ENCODE data around the gene TTC9.

TTC9 gene

DNA sequence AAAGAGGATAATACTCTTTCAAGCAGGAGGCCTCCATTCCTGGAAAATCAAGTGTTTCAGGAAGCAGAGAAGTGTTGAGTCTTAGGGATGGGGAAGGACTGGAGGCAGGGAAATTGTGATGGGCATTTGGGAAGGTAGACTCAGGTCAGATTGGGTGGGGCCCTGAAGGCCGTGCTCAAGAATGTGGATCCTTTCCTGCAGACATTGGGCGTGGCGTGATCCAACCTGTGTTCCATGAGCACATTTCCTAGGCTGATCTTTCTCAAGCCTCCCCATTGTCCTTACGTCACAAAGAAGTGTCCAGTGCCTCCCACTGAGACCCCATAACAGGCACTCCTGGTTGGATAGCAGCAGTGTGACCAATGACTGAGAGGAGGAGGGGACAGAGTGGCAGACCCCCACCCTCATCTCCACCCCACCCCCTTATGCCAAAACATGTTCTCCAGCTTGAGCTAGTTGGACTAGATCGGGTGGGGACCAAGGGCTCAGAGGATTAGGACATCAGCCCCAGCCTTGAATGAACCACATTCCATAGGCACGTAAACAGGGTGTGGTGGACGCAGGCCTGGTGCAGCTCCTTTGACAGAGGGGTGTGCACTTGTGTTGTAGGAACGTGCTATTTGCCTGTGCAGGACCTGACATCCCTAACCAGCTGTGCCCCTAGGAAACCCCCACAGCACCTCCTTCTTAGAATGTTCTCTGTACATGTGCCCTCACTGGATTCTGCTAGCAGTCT lies 76.8 kb downstream of the TTC9 start:
- no peak for DNase-seq

DNA sequence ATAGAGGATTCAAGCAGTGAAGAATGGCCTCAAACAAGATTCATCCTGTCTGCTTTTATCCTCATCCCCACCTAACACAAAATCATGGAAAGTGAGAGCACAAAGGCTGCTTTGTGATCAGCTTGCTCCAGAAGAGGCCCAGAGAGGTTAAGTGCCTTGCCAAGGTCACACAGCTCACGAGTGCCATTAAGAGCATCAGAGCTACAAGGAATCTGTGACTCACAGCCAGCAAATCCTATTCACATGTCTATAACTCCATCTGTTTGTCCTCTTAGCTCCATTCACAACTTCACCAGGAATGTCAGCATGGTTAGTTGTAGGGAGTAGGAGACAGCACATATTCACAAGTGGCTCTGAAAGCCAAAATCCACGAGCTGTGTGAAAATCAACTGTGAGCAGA lies 79.8 kb downstream of the TTC9 start:
- DNase-seq: no peak

DNA sequence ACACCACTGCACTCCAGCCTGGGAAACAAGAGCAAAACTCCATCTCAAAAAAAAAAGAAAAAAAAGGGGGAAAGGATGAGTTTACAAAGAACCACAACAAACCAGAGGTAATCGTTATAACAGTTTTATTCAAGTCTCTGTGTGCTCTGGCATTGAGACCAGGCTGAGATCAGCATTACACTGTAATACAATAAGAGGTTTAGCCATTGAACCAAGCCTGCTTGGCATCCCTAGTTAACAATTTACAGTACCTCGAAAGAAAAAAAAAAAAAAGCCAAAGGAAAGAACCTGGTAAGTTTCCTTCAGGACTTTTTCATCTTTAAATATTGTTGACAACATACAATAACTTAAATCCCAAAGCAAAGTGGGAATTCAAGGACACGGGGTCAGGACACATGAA lies 80.7 kb downstream of the TTC9 start:
- DNase-seq: no peak

DNA sequence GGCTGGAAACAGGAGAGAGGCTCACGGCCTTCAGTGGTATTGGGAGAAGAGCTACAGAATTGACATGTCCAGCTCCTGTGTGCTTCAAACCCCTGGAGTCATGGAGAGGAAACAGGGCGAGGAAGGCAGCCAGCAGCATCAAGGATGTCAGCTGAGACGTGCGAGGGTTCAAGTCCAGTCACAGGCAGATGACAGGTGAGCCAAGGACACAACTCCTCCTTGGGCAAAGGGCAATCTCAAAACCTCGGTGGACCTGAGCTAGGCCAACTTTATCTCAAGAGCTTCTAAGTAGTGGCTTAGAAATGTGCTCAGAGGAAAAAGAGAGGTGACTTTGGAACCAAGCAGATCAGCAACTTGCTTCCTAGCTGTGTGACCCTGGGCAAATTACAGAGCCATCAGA lies 81.6 kb downstream of the TTC9 start:
- DNase-seq: no peak

DNA sequence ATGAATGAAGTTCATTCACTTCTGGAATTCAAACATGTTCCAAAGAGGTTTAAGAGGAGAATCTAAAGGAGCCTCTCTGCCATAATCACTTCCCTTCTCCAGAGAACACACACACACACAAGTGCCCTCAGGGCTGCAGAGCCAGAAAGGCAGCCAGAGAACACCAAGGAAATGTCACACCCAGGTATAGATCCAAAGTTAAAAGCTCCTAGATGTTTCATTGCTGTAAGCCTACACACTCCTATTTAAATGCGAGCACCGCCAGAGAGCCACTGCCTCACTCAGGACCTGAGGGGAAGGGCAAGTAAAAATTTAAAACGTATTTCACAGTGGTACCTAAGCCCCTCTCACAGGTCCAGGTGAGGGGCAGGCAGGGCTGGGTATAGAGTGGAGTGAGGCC lies 82.4 kb downstream of the TTC9 start:
- no peak for DNase-seq

DNA sequence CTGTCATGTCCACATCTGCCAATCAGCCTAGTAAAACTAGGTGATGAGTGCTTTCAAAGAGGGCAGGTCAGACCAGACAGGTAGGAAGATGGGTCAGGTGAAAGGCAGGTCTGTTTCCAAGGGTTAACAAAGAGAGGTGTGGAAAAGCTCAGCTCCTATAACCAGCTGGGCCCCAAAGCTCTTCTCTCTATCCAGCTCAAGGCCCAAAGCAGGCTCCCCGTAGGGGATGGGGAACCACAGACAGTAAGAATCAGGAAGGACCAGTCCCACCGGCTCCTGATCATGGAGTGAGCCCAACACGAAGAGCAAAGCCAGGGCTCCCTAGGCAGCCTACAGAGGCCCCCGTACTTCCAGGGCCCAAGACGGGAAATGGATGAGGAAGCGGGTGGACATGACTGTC lies 83.2 kb downstream of the TTC9 start:
- no peak for DNase-seq
